GM23338 (cell line): ENCODE results near the gene ASXL2. TPM values are rescaled to one million over a fixed set of nuclear protein-coding genes. Genes with fewer than 3 reads are reported as not detected.

Source experiments
- ATAC-seq: fragments of 200-7000 bp; cut with Tn5 transposase; 3 replicates; pipeline ENCODE4 v1.9.1; 2020
- DNase-seq: peaks from one replicate; pipeline ENCODE4 v3.0.0-alpha.2; 2015; ENCODE audit warnings: low spot score
- H2AFZ ChIP-seq: fragments of 200-600 bp; sonication (generic); 2 replicates; pipeline ENCODE4 v1.8.0; 2016; ENCODE audit warnings: antibody characterized with exemption, mild to moderate bottlenecking, moderate library complexity
- H3F3A ChIP-seq: fragments of 200-600 bp; sonication (generic); replicated peaks from 2 replicates; pipeline ENCODE4 v1.8.0; 2017; ENCODE audit warnings: antibody characterized with exemption, mixed run types, low read depth
- H3K27ac ChIP-seq: fragments of 200-600 bp; sonication (generic); 2 replicates; pipeline ENCODE4 v1.6.1; 2016; ENCODE audit warnings: low read depth
- H3K27me3 ChIP-seq: fragments of 200-600 bp; sonication (generic); 2 replicates; pipeline ENCODE4 v1.8.0; 2016; ENCODE audit warnings: mild to moderate bottlenecking, mixed run types, moderate library complexity; ENCODE audit not compliant: insufficient read depth
- H3K36me3 ChIP-seq: fragments of 200-600 bp; sonication (generic); 2 replicates; pipeline ENCODE4 v1.8.0; 2016; ENCODE audit warnings: mild to moderate bottlenecking; ENCODE audit not compliant: insufficient read depth
- H3K4me1 ChIP-seq: fragments of 200-600 bp; sonication (generic); 2 replicates; pipeline ENCODE4 v1.8.0; 2016; ENCODE audit warnings: mild to moderate bottlenecking, moderate library complexity; ENCODE audit not compliant: insufficient read depth
- H3K4me2 ChIP-seq: fragments of 200-600 bp; sonication (generic); 2 replicates; pipeline ENCODE4 v1.7.1; 2017; ENCODE audit warnings: mixed run types
- H3K4me3 ChIP-seq: fragments of 200-600 bp; sonication (generic); 2 replicates; pipeline ENCODE4 v1.6.1; 2016; ENCODE audit warnings: mixed run types
- H3K79me2 ChIP-seq: fragments of 200-600 bp; sonication (generic); replicated peaks from 2 replicates; pipeline ENCODE4 v1.8.0; 2017; ENCODE audit warnings: mild to moderate bottlenecking; ENCODE audit not compliant: insufficient read depth
- H3K9me2 ChIP-seq: fragments of 200-600 bp; sonication (generic); 2 replicates; pipeline ENCODE4 v1.8.0; 2017; ENCODE audit not compliant: insufficient read depth
- H4K20me1 ChIP-seq: fragments of 200-600 bp; sonication (generic); replicated peaks from 2 replicates; pipeline ENCODE4 v1.8.0; 2017; ENCODE audit warnings: mild to moderate bottlenecking; ENCODE audit not compliant: insufficient read depth
- H3K27ac Mint-ChIP-seq: 2 replicates; pipeline ENCODE4 v1.8.0; 2020; ENCODE audit warnings: inconsistent platforms, mild to moderate bottlenecking, moderate library complexity, mixed read lengths
- H3K27me3 Mint-ChIP-seq: 3 replicates; pipeline ENCODE4 v1.8.0; 2022; ENCODE audit warnings: low read depth, mild to moderate bottlenecking, moderate library complexity, mixed read lengths, inconsistent platforms; ENCODE audit not compliant: insufficient read depth, poor library complexity
- H3K36me3 Mint-ChIP-seq: 3 replicates; pipeline ENCODE4 v1.8.0; 2021; ENCODE audit warnings: low read depth, mild to moderate bottlenecking, inconsistent platforms, moderate library complexity, mixed read lengths
- H3K4me1 Mint-ChIP-seq: 3 replicates; pipeline ENCODE4 v1.8.0; 2020; ENCODE audit warnings: mild to moderate bottlenecking, inconsistent platforms, mixed read lengths
- H3K4me3 Mint-ChIP-seq: 3 replicates; pipeline ENCODE4 v1.8.0; 2021; ENCODE audit warnings: moderate library complexity, mild to moderate bottlenecking, inconsistent platforms, mixed read lengths
- H3K9me3 Mint-ChIP-seq: 3 replicates; pipeline ENCODE4 v1.8.0; 2020; ENCODE audit warnings: moderate library complexity, mild to moderate bottlenecking, inconsistent platforms, mixed read lengths
- CREB1 ChIP-seq: fragments of 250-450 bp; sonication (Bioruptor Pico); IDR thresholded peaks from 2 replicates; pipeline ENCODE4 v1.5.0; 2020; ENCODE audit warnings: low read depth, mild to moderate bottlenecking, moderate library complexity
- ETS1 ChIP-seq: IDR thresholded peaks from 2 replicates; pipeline ENCODE4 v1.6.1; 2016; ENCODE audit warnings: antibody characterized with exemption
- EZH2 ChIP-seq: fragments of 200-600 bp; sonication (generic); IDR thresholded peaks from one replicate; pipeline ENCODE4 v1.8.0; 2017; ENCODE audit warnings: antibody characterized with exemption, mild to moderate bottlenecking, low read depth; ENCODE audit not compliant: unreplicated experiment
- EZH2phosphoT487 ChIP-seq: fragments of 200-600 bp; sonication (generic); IDR thresholded peaks from one replicate; pipeline ENCODE4 v1.8.1; 2018; ENCODE audit warnings: antibody characterized with exemption; ENCODE audit not compliant: unreplicated experiment
- JUNB ChIP-seq: IDR thresholded peaks from one replicate; pipeline ENCODE4 v1.6.1; 2016; ENCODE audit warnings: antibody characterized with exemption; ENCODE audit not compliant: unreplicated experiment
- NANOG ChIP-seq: IDR thresholded peaks from 2 replicates; pipeline ENCODE4 v1.6.1; 2016; ENCODE audit warnings: antibody characterized with exemption, borderline replicate concordance
- POLR2AphosphoS5 ChIP-seq: IDR thresholded peaks from 2 replicates; pipeline ENCODE4 v1.6.1; 2016; ENCODE audit warnings: antibody characterized with exemption, low read depth
- REST ChIP-seq: IDR thresholded peaks from one replicate; pipeline ENCODE4 v1.6.1; 2018; ENCODE audit warnings: antibody characterized with exemption; ENCODE audit not compliant: unreplicated experiment
- STAT1 ChIP-seq: IDR thresholded peaks from one replicate; pipeline ENCODE4 v1.6.1; 2016; ENCODE audit warnings: antibody characterized with exemption; ENCODE audit not compliant: unreplicated experiment
- ZNF114 ChIP-seq: fragments of 250-450 bp; sonication (Bioruptor Pico); IDR thresholded peaks from 2 replicates; pipeline ENCODE4 v1.5.0; 2020; ENCODE audit warnings: mild to moderate bottlenecking, moderate library complexity
- ZNF331 ChIP-seq: fragments of 250-450 bp; sonication (Bioruptor Pico); IDR thresholded peaks from 2 replicates; pipeline ENCODE4 v1.5.0; 2020; ENCODE audit warnings: low read depth, mild to moderate bottlenecking, moderate library complexity
- polyA plus RNA-seq: library from polyadenylated mRNA; unstranded; fragments of >200 nt; fragmentation: Nextera tagmentation; extraction: Ambion mirVana; gene quantifications from 2 replicates; pipeline ENCODE4 v1.2.1, GENCODE V29; 2016
- total RNA-seq: library from RNA; depleted of rRNA; stranded (reverse); fragments of >200 nt; shearing (Covaris generic); gene quantifications from 2 replicates; pipeline ENCODE4 v1.2.3, GENCODE V29; 2014
- TF ChIP-seq, protein P1 (sequence below), 2 experiments: fragments of 200-600 bp in 1 of 2; sonication (generic) in 1 of 2; conservative IDR thresholded peaks; 2 replicates each; pipeline versions ENCODE4 v1.5.1 to v1.6.1; 2016 to 2017; ENCODE audit warnings: antibody characterized with exemption in 2 of 2, low read depth in 2 of 2, mild to moderate bottlenecking in 2 of 2, moderate library complexity in 1 of 2
- TF ChIP-seq, protein P2 (sequence below): fragments of 250-450 bp; sonication (Bioruptor Pico); IDR thresholded peaks from 2 replicates; pipeline ENCODE4 v1.5.0; 2020; ENCODE audit warnings: mild to moderate bottlenecking, moderate library complexity

The ASXL2 gene
- total and polyA plus RNA-seq, 2 experiments from 2014 or later: 7.0 to 21.8 TPM

DNA sequence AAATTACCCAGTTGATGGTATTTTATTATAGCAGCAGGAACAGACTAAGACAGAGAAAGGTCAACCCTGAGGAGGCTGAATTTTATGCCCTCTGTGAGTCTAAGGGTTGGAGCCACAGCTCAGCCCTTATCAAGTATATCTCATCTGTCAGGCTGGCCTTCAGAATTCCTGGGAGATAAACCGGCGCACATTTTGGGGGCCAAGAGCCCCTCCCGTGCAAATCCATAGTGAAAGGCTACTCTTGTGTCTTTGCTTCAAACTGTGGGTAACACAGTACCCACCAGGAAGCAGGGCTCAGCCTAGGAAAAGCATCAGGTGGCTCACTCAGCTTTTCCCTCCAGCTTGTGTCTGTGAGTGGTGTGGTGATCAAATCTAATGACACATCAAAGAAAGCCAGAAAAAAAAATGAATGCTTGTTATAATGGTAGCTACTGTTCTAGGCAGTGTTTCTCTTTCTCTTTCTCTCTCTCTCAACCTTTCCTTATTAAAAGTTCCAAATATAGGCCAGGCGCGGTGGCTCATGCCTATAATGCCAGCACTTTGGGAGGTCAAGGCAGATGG lies 25.0 kb upstream of the ASXL2 start:
- Histone ChIP-seq H2AFZ (no peak overlapping the region), H3K4me1 (no peaks in the 10 kb centered on the region), H3K36me3 (no peaks in the 10 kb centered on the region), H3K4me2 (no peak overlapping the region), H3F3A (no peaks in the 10 kb centered on the region), H4K20me1 (no peaks in the 10 kb centered on the region), H3K9me2 (no peaks in the 10 kb centered on the region), H3K27me3 (no peaks in the 10 kb centered on the region), H3K79me2 (no peaks in the 10 kb centered on the region), H3K4me3 (no peak overlapping the region), H3K27ac (no peak overlapping the region)
- no peak overlapping the region for H3K4me3 Mint-ChIP-seq
- ATAC-seq (no peak), DNase-seq (no peak)
- H3K27ac Mint-ChIP-seq: no peak overlapping the region
- no peaks in the 10 kb centered on the region for H3K36me3 Mint-ChIP-seq
- H3K4me1 Mint-ChIP-seq: no peaks in the 10 kb centered on the region
- H3K27me3 Mint-ChIP-seq: no peaks in the 10 kb centered on the region
- no peak for TF ChIP-seq POLR2AphosphoS5
- no peak for TF ChIP-seq ETS1
- TF ChIP-seq EZH2phosphoT487: no peak
- TF ChIP-seq NANOG: no peak
- TF ChIP-seq JUNB: no peak
- no peak for TF ChIP-seq EZH2
- TF ChIP-seq STAT1: no peak
- no peak for TF ChIP-seq ZNF114
- no peak for TF ChIP-seq REST
- TF ChIP-seq, protein P1, sequence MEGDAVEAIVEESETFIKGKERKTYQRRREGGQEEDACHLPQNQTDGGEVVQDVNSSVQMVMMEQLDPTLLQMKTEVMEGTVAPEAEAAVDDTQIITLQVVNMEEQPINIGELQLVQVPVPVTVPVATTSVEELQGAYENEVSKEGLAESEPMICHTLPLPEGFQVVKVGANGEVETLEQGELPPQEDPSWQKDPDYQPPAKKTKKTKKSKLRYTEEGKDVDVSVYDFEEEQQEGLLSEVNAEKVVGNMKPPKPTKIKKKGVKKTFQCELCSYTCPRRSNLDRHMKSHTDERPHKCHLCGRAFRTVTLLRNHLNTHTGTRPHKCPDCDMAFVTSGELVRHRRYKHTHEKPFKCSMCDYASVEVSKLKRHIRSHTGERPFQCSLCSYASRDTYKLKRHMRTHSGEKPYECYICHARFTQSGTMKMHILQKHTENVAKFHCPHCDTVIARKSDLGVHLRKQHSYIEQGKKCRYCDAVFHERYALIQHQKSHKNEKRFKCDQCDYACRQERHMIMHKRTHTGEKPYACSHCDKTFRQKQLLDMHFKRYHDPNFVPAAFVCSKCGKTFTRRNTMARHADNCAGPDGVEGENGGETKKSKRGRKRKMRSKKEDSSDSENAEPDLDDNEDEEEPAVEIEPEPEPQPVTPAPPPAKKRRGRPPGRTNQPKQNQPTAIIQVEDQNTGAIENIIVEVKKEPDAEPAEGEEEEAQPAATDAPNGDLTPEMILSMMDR (conservative IDR thresholded peaks at IDR 0.05; ENCODE audit: low read depth in 2 of 2): no peak
- TF ChIP-seq, protein P2, sequence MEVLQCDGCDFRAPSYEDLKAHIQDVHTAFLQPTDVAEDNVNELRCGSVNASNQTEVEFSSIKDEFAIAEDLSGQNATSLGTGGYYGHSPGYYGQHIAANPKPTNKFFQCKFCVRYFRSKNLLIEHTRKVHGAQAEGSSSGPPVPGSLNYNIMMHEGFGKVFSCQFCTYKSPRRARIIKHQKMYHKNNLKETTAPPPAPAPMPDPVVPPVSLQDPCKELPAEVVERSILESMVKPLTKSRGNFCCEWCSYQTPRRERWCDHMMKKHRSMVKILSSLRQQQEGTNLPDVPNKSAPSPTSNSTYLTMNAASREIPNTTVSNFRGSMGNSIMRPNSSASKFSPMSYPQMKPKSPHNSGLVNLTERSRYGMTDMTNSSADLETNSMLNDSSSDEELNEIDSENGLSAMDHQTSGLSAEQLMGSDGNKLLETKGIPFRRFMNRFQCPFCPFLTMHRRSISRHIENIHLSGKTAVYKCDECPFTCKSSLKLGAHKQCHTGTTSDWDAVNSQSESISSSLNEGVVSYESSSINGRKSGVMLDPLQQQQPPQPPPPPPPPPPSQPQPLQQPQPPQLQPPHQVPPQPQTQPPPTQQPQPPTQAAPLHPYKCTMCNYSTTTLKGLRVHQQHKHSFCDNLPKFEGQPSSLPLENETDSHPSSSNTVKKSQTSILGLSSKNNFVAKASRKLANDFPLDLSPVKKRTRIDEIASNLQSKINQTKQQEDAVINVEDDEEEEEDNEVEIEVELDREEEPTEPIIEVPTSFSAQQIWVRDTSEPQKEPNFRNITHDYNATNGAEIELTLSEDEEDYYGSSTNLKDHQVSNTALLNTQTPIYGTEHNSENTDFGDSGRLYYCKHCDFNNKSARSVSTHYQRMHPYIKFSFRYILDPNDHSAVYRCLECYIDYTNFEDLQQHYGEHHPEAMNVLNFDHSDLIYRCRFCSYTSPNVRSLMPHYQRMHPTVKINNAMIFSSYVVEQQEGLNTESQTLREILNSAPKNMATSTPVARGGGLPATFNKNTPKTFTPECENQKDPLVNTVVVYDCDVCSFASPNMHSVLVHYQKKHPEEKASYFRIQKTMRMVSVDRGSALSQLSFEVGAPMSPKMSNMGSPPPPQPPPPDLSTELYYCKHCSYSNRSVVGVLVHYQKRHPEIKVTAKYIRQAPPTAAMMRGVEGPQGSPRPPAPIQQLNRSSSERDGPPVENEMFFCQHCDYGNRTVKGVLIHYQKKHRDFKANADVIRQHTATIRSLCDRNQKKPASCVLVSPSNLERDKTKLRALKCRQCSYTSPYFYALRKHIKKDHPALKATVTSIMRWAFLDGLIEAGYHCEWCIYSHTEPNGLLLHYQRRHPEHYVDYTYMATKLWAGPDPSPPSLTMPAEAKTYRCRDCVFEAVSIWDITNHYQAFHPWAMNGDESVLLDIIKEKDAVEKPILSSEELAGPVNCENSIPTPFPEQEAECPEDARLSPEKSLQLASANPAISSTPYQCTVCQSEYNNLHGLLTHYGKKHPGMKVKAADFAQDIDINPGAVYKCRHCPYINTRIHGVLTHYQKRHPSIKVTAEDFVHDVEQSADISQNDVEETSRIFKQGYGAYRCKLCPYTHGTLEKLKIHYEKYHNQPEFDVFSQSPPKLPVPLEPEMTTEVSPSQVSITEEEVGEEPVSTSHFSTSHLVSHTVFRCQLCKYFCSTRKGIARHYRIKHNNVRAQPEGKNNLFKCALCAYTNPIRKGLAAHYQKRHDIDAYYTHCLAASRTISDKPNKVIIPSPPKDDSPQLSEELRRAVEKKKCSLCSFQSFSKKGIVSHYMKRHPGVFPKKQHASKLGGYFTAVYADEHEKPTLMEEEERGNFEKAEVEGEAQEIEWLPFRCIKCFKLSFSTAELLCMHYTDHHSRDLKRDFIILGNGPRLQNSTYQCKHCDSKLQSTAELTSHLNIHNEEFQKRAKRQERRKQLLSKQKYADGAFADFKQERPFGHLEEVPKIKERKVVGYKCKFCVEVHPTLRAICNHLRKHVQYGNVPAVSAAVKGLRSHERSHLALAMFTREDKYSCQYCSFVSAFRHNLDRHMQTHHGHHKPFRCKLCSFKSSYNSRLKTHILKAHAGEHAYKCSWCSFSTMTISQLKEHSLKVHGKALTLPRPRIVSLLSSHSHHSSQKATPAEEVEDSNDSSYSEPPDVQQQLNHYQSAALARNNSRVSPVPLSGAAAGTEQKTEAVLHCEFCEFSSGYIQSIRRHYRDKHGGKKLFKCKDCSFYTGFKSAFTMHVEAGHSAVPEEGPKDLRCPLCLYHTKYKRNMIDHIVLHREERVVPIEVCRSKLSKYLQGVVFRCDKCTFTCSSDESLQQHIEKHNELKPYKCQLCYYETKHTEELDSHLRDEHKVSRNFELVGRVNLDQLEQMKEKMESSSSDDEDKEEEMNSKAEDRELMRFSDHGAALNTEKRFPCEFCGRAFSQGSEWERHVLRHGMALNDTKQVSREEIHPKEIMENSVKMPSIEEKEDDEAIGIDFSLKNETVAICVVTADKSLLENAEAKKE (CRISPR knock-in tag): no peak
- no peak for TF ChIP-seq CREB1 (CRISPR knock-in tag)
- no peak for TF ChIP-seq ZNF331 (CRISPR knock-in tag)
- H3K9me3 Mint-ChIP-seq: no peaks in the 10 kb centered on the region
